B cell (primary cell): Measurements from ENCODE around the gene FOXL2NB. TPM values are rescaled to one million over a fixed set of nuclear protein-coding genes. Genes with fewer than 3 reads are reported as not detected.
A peak's percentile ranks its signal among the peaks of the same experiment; 100 is the strongest.

ENCODE experiments used
- ATAC-seq: fragments of 200-7000 bp; cut with Tn5 transposase; one replicate; pipeline ENCODE4 v1.10.0; 2021; ENCODE audit warnings: low read depth, mild to moderate bottlenecking, moderate number of reproducible peaks, moderate library complexity
- CTCF ChIA-PET: fragments of 350-600 bp; sonication (Branson Sonifier 250); formaldehyde crosslinking; loops from one replicate; lab custom pipeline; 2021; ENCODE audit warnings: antibody characterized with exemption, inconsistent platforms; lab: Charles Lee
- POLR2A ChIA-PET: fragments of 350-600 bp; sonication (Branson Sonifier 250); formaldehyde crosslinking; loops from one replicate; lab custom pipeline; 2021; ENCODE audit warnings: antibody characterized with exemption; lab: Charles Lee
- DNase-seq: peaks from one replicate; pipeline ENCODE4 v3.0.0; 2013
- H2AFZ ChIP-seq: 2 replicates; pipeline ENCODE4 v1.6.1; 2012; ENCODE audit warnings: mild to moderate bottlenecking, low read depth, low read length; ENCODE audit not compliant: insufficient read depth, poor library complexity, severe bottlenecking
- H3K27ac ChIP-seq, 2 donors: 1 replicate in 1 of 2; 2 replicates in 1 of 2; pipeline ENCODE4 v1.5.1; 2012 to 2013; ENCODE audit warnings: low read length in 2 of 2, mild to moderate bottlenecking in 2 of 2, moderate library complexity in 1 of 2
- H3K27me3 ChIP-seq, 4 experiments: fragments of 200-600 bp in 1 of 4; sonication (generic) in 1 of 4; replicated peaks in 1 of 4; 1 replicate in 2 of 4; 2 replicates in 2 of 4; pipeline versions ENCODE4 v1.6.1 to v1.7.0; 2013 to 2016; ENCODE audit warnings: low read length in 3 of 4, mild to moderate bottlenecking in 2 of 4, mixed read lengths in 1 of 4, moderate library complexity in 1 of 4; ENCODE audit not compliant: insufficient read depth in 4 of 4, control insufficient read depth in 3 of 4; ENCODE audit errors: control extremely low read depth in 1 of 4
- H3K36me3 ChIP-seq, 2 experiments: replicated peaks in 1 of 2; 1 replicate in 1 of 2; 2 replicates in 1 of 2; pipeline versions ENCODE4 v1.6.1 to v1.7.1; 2013; ENCODE audit warnings: low read length in 1 of 2; ENCODE audit not compliant: insufficient read depth in 2 of 2, control insufficient read depth in 1 of 2; ENCODE audit errors: control extremely low read depth in 1 of 2, extremely low read depth in 1 of 2
- H3K4me1 ChIP-seq, 2 donors: fragments of 200-600 bp in 1 of 2; sonication (generic) in 1 of 2; 1 replicate in 1 of 2; 2 replicates in 1 of 2; pipeline versions ENCODE4 v1.5.1 to v1.6.1; 2013 to 2017; ENCODE audit warnings: low read length in 2 of 2; ENCODE audit not compliant: control insufficient read depth in 2 of 2, insufficient read depth in 2 of 2
- H3K4me2 ChIP-seq: replicated peaks from 2 replicates; pipeline ENCODE3; 2012; ENCODE audit warnings: mild to moderate bottlenecking, low read depth, low read length; ENCODE audit not compliant: poor library complexity, severe bottlenecking
- H3K4me3 ChIP-seq, 5 experiments: fragments of 200-600 bp in 1 of 5; sonication (generic) in 1 of 5; 1 replicate in 3 of 5; 2 replicates in 2 of 5; pipeline versions ENCODE4 v1.5.1 to v1.7.0; 2011 to 2016; ENCODE audit warnings: low read length in 4 of 5, mild to moderate bottlenecking in 4 of 5, low read depth in 2 of 5, control low read depth in 1 of 5, moderate library complexity in 1 of 5; ENCODE audit not compliant: insufficient read depth in 1 of 5; ENCODE audit errors: control extremely low read depth in 1 of 5, extremely low read depth in 1 of 5
- H3K79me2 ChIP-seq: fragments of 200-600 bp; sonication (generic); one replicate; pipeline ENCODE4 v1.6.0; 2016; ENCODE audit warnings: low read length; ENCODE audit not compliant: control insufficient read depth, insufficient read depth
- H3K9ac ChIP-seq: fragments of 200-600 bp; sonication (generic); 2 replicates; pipeline ENCODE4 v1.6.1; 2017; ENCODE audit warnings: mild to moderate bottlenecking, low read length, moderate library complexity
- H3K9me3 ChIP-seq, 3 donors: one replicate each; pipeline versions ENCODE4 v1.6.1 to v1.7.1; 2013; ENCODE audit warnings: low read length in 2 of 3; ENCODE audit not compliant: control insufficient read depth in 2 of 3, insufficient read depth in 1 of 3; ENCODE audit errors: control extremely low read depth in 1 of 3
- H4K20me1 ChIP-seq: 2 replicates; pipeline ENCODE4 v1.6.0; 2012; ENCODE audit warnings: mild to moderate bottlenecking, low read length; ENCODE audit not compliant: insufficient read depth, control insufficient read depth, poor library complexity, severe bottlenecking
- H3K27ac Mint-ChIP-seq: one replicate; pipeline ENCODE4 v1.8.0; 2021; ENCODE audit warnings: mixed read lengths
- H3K27me3 Mint-ChIP-seq: one replicate; pipeline ENCODE4 v1.8.0; 2021; ENCODE audit warnings: mixed read lengths
- H3K4me1 Mint-ChIP-seq: one replicate; pipeline ENCODE4 v1.8.0; 2021; ENCODE audit warnings: mixed read lengths
- H3K4me3 Mint-ChIP-seq: one replicate; pipeline ENCODE4 v1.8.0; 2021; ENCODE audit warnings: mixed read lengths
- H3K9me3 Mint-ChIP-seq: one replicate; pipeline ENCODE4 v1.8.0; 2022; ENCODE audit warnings: mixed read lengths; ENCODE audit not compliant: insufficient read depth
- EZH2 ChIP-seq: IDR thresholded peaks from 2 replicates; pipeline ENCODE4 v1.6.1; 2012; ENCODE audit warnings: borderline replicate concordance, low read depth, mild to moderate bottlenecking, moderate library complexity, low read length; ENCODE audit not compliant: insufficient read depth, poor library complexity, severe bottlenecking
- WGBS: methylation state at CpG from one replicate; pipeline ENCODE4 v1.1.5; 2013; ENCODE audit warnings: missing lambda C conversion rate; ENCODE audit not compliant: insufficient coverage; 5-methylcytosine and 5-hydroxymethylcytosine counted together
- intact Hi-C: fragments of 100-400 bp; cut with micrococcal nuclease; formaldehyde crosslinking; loops from one replicate; pipeline ENCODE4 v1.10.0; 2022
- polyA plus RNA-seq: library from polyadenylated mRNA; depleted of rRNA; stranded (reverse); fragments of >200 nt; gene quantifications from 2 replicates; pipeline ENCODE4 v1.2.3, GENCODE V29; 2012
- total RNA-seq, 2 donors: library from RNA; stranded (reverse); fragments of 120-200 nt in 1 of 2; gene quantifications; 1 replicate in 1 of 2; 2 replicates in 1 of 2; pipeline versions ENCODE4 v1.2.3 to v1.2.4, GENCODE V29; 2013 to 2022
- TF ChIP-seq, protein P1 (sequence below): fragments of 200-600 bp; IDR thresholded peaks from one replicate; pipeline ENCODE4 v1.8.0; 2022; ENCODE audit warnings: antibody characterized with exemption, mild to moderate bottlenecking

Gene FOXL2NB
- total and polyA plus RNA-seq, 2 donors (not counting 1 experiment from before 2014, with no cell fraction given) = not detected

DNA sequence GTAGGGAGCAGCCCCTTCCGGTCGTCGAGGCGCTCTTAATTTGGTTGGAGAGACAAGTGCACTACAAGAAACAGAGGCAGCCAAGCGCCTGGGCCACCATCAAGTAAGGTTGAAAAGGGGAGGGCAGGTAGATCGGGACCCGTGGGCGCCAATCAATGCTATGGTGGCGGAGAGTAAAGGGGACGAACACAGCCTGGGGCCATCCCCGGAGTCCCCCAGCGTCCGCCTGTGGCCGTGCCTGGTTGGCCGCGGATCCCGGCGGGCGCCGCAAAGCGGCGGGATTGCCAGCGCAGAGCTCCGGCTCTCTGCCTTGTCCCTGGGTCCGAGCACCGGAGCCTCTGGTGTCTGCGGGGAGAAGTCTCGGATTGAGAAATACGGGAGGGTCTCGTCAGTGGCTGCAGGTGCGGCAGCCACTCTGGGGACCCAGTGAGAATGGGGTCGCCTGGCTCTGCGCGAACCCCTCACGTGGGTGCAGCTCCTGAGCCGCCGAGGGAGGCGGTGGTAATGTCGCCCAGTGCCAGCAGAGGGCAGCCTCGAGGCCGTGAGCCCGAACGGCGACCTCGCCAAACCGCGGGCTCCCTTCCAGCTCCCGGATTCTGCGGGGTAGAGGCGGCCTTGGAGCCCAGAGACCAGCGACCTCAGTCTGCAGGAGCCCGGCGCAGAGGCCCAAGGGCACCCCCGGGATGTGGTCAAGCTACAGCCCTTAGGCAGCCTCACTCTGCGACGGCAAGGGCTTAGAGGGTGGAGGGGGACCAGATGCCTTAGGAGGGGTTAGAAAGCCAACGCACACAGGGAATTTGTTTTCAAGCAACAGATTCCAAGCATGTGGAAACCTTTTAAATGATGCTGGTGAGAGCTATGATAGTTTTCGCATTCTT is 10.9 kb upstream of the FOXL2NB start:
- intact Hi-C loops = no loop called here
- Mint-ChIP-seq H3K4me3 (peak overlapping the region; percentile 80), H3K4me1 (peaks cover 32% of the 10 kb centered on the region), H3K27me3 (peaks cover 67% of the 10 kb centered on the region), H3K9me3 (no peaks in the 10 kb centered on the region), H3K27ac (no peak overlapping the region)
- peaks cover 46 to 47% of the 10 kb centered on the region in 2 donors for H3K4me1 ChIP-seq
- H3K27me3 ChIP-seq = peaks cover 0 to 80% (median 58%) of the 10 kb centered on the region in 4 experiments
- ChIA-PET POLR2A (interaction anchor here (0.5 to 0.6 kb wide), 2 partner anchors 290 to 748 kb away, joined by 3 to 6 read pairs; no protein-coding TSS in a partner anchor), CTCF (interaction anchor here (0.5 to 5.1 kb wide), 21 partner anchors 9 to 607 kb away, joined by 3 to 92 read pairs (median 5); partner anchors contain the start of genes CEP70, FOXL2 and FOXL2NB)
- TF ChIP-seq, protein P1, sequence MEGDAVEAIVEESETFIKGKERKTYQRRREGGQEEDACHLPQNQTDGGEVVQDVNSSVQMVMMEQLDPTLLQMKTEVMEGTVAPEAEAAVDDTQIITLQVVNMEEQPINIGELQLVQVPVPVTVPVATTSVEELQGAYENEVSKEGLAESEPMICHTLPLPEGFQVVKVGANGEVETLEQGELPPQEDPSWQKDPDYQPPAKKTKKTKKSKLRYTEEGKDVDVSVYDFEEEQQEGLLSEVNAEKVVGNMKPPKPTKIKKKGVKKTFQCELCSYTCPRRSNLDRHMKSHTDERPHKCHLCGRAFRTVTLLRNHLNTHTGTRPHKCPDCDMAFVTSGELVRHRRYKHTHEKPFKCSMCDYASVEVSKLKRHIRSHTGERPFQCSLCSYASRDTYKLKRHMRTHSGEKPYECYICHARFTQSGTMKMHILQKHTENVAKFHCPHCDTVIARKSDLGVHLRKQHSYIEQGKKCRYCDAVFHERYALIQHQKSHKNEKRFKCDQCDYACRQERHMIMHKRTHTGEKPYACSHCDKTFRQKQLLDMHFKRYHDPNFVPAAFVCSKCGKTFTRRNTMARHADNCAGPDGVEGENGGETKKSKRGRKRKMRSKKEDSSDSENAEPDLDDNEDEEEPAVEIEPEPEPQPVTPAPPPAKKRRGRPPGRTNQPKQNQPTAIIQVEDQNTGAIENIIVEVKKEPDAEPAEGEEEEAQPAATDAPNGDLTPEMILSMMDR = peak; percentile 97
- peak; percentile 77 for TF ChIP-seq EZH2
- peak overlapping the region; percentile 71 for H2AFZ ChIP-seq
- peak overlapping the region; percentile 91 for H3K4me2 ChIP-seq
- no peaks in the 10 kb centered on the region for H3K79me2 ChIP-seq
- WGBS = 2% methylated on average over 58 of the region's 58 CpGs
- peak; percentile 87 for ATAC-seq
- DNase-seq = peak; percentile 77
- H3K27ac ChIP-seq = no peak overlapping the region
- peak overlapping the region in 4 of 5 experiments; percentile 10 to 55 (median 38) for H3K4me3 ChIP-seq
- peak overlapping the region; percentile 54 for H3K9ac ChIP-seq
- H4K20me1 ChIP-seq = no peaks in the 10 kb centered on the region
- H3K9me3 ChIP-seq = peaks cover 0 to 42% (median 1%) of the 10 kb centered on the region in 3 donors
- no peaks in the 10 kb centered on the region for H3K36me3 ChIP-seq
